ENCODE results near the gene SMG6. TPM values are rescaled to one million over a fixed set of nuclear protein-coding genes. Genes with fewer than 3 reads are reported as not detected.

Gene SMG6
- total and polyA plus RNA-seq, 2 of the 8 experiments (the other 6 are each of a cell fraction or from before 2014, with no cell fraction given) = 18.5 to 25.2 TPM

- Histone ChIP-seq H3K36me3 (ENCODE audit: control insufficient read depth in 2 of 4, insufficient read depth in 4 of 4, low read length in 3 of 4) (peaks cover 0 to 7% (median 0%) of the 10 kb centered on the region in 4 experiments; a peak in 1 of 8 replicates), H3K79me1 (ENCODE audit: low read depth, low read length) (no peaks in the 10 kb centered on the region)
- TF ChIP-seq ATF2 (IDR thresholded peaks at IDR 0.05; ENCODE audit: low read length) = no peak
- TF ChIP-seq KDM1A (IDR thresholded peaks at IDR 0.05; ENCODE audit: borderline replicate concordance, low read length) = no peak
- no peak for TF ChIP-seq POLR2A (IDR thresholded peaks at IDR 0.05; ENCODE audit: control extremely low read depth in 1 of 2, low read depth in 2 of 2, low read length in 2 of 2)
- TF ChIP-seq CBX5 (IDR thresholded peaks at IDR 0.05; ENCODE audit: low read depth, low read length) = no peak
- TF ChIP-seq SIRT6 (IDR thresholded peaks at IDR 0.05; ENCODE audit: low read length) = no peak
- TF ChIP-seq RXRA (IDR thresholded peaks at IDR 0.05; ENCODE audit: insufficient read depth, low read depth, low read length) = no peak
- no peak for TF ChIP-seq TCF12 (IDR thresholded peaks at IDR 0.05; ENCODE audit: low read depth, low read length)
- TF ChIP-seq CREB1 (IDR thresholded peaks at IDR 0.05) = no peak
- no peak for TF ChIP-seq MAFK (IDR thresholded peaks at IDR 0.05; ENCODE audit: low read depth, low read length)
- TF ChIP-seq CEBPB (IDR thresholded peaks at IDR 0.05; ENCODE audit: low read depth, low read length) = no peak
- TF ChIP-seq ZNF274 (IDR thresholded peaks at IDR 0.05; ENCODE audit: borderline replicate concordance, extremely low read depth, low read length) = no peak
- TF ChIP-seq TBP (IDR thresholded peaks at IDR 0.05; ENCODE audit: low read depth, low read length) = no peak
- TF ChIP-seq ASH2L (IDR thresholded peaks at IDR 0.05; ENCODE audit: low read length) = no peak
- TF ChIP-seq RNF2 (IDR thresholded peaks at IDR 0.05; ENCODE audit: borderline replicate concordance, low read depth, low read length, missing control alignments, poor library complexity, severe bottlenecking) = no peak
Measured at GRCh38 chr17:2190014-2190413, 113.6 kb downstream of the SMG6 start.

More at GRCh38 chr17:2190014-2190413, 113.6 kb downstream of the SMG6 start:
- 97% methylated on average over 4 of the region's 4 CpGs; no CpG with 5 or more reads in 1 of the 2 experiments for WGBS, 2 experiments (ENCODE audit: extremely low coverage in 1 of 2, insufficient coverage in 1 of 2, insufficient read length in 1 of 2, insufficient replicate concordance in 2 of 2, low coverage in 1 of 2, low lambda C conversion rate in 2 of 2, missing lambda C conversion rate in 1 of 2)
- Histone ChIP-seq H3K4ac (replicated peaks; ENCODE audit: insufficient read length, low read depth, low read length) (no peak overlapping the region), H3K4me1 (replicated peaks in 1 of 4; ENCODE audit: control insufficient read depth in 3 of 4, insufficient read depth in 4 of 4, low read length in 3 of 4) (peaks cover 0 to 8% (median 3%) of the 10 kb centered on the region in 4 experiments; a peak in 3 of 7 replicates), H4K91ac (replicated peaks; ENCODE audit: insufficient read length, low read length) (no peak overlapping the region), H2BK120ac (replicated peaks; ENCODE audit: low read depth, low read length) (no peak overlapping the region), H2BK12ac (ENCODE audit: low read depth, low read length) (no peak overlapping the region), H3K9ac (replicated peaks in 1 of 4; ENCODE audit: extremely low read depth in 1 of 4, low read depth in 3 of 4, low read length in 3 of 4) (no peak overlapping the region), H4K20me1 (replicated peaks in 1 of 2; ENCODE audit: control insufficient read depth in 1 of 2, insufficient read depth in 2 of 2, low read length in 2 of 2) (no peaks in the 10 kb centered on the region), H3K23ac (ENCODE audit: insufficient read length) (no peak overlapping the region), H3K79me2 (ENCODE audit: control insufficient read depth in 1 of 2, insufficient read depth in 2 of 2, low read length in 2 of 2) (no peaks in the 10 kb centered on the region), H3K14ac (ENCODE audit: insufficient read length) (no peak overlapping the region), H3K4me2 (ENCODE audit: insufficient read depth in 1 of 2, low read depth in 2 of 2, low read length in 2 of 2) (no peak overlapping the region), H3K23me2 (ENCODE audit: low read depth, low read length) (no peaks in the 10 kb centered on the region), H3K18ac (ENCODE audit: extremely low read depth, low read length) (no peak overlapping the region), H3K27ac (ENCODE audit: low read depth, low read length) (no peak overlapping the region), H2AFZ (ENCODE audit: low read length) (no peak overlapping the region), H3K9me3 (ENCODE audit: insufficient read depth in 2 of 2, low read depth in 1 of 2, low read length in 1 of 2) (no peaks in the 10 kb centered on the region), H2BK5ac (ENCODE audit: low read depth, low read length) (no peak overlapping the region), H3K27me3 (replicated peaks in 1 of 4; ENCODE audit: control insufficient read depth in 3 of 4, extremely low read depth in 1 of 4, insufficient read depth in 3 of 4, low read length in 3 of 4) (no peaks in the 10 kb centered on the region), H3K56ac (replicated peaks; ENCODE audit: insufficient read length, low read depth, low read length) (no peak overlapping the region), H2AK5ac (ENCODE audit: low read depth, low read length) (no peak overlapping the region), H2BK20ac (ENCODE audit: low read length) (no peak overlapping the region), H4K8ac (ENCODE audit: extremely low read depth, insufficient read depth, low read length) (no peak overlapping the region; the same call in 1 of the 2 replicates), H4K5ac (ENCODE audit: insufficient read length, low read depth, low read length) (no peak overlapping the region), H3K4me3 (ENCODE audit: extremely low read depth in 1 of 4, insufficient read depth in 2 of 4, low read depth in 3 of 4, low read length in 4 of 4) (no peak overlapping the region), H2BK15ac (ENCODE audit: low read length) (no peak overlapping the region)
- ChIA-PET POLR2A (ENCODE audit: partially characterized antibody) (interaction anchor here (0.8 to 1.3 kb wide), 3 partner anchors 14 to 99 kb away, joined by 3 to 4 read pairs (median 4); no protein-coding TSS in a partner anchor), CTCF (ENCODE audit: partially characterized antibody) (interaction anchor here (0.8 to 3.0 kb wide), 5 partner anchors 12 to 55 kb away, joined by 3 to 12 read pairs (median 4); no protein-coding TSS in a partner anchor)
- FAIRE-seq (no peak), DNase-seq (ENCODE audit: low read depth in 1 of 2, low spot score in 2 of 2) (no peak)
